NCI-H345 treated with DMSO at 0.1 percent for 48 hours (cell line): Measurements from ENCODE around the gene AP4E1.
"Not testable (repeated sequence)": the region's sequence is repeated elsewhere in the genome, so short reads cannot be mapped to it uniquely, and the experiment has no call there.

Experiments
- DNase-seq: peaks from one replicate; lab custom pipeline; 2025; ENCODE audit not compliant: unreplicated experiment; lab: John Stamatoyannopoulos, UW

The AP4E1 gene

GRCh38 chr15:51016615-51017014 is 108.1 kb downstream of the AP4E1 start:
- no peak for DNase-seq

DNA sequence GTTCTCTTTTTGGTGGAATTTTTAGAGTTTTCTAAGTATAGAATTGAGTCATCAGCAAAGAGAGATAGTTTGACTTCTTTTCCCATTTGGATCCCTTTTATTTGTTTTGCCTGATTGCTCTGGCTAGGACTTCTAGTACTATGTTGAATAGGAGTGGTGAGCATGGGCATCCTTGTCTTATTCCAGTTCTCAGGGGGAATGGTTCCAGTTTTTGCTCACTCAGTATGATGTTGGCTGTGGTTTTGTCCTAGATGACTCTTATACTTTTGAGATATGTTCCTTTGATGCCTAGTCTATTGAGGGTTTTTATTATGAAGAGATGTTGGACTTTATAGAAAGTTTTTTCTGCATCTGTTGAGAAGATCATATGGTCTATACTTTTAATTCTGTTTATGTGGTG is 113.7 kb downstream of the AP4E1 start:
- no peak for DNase-seq

DNA sequence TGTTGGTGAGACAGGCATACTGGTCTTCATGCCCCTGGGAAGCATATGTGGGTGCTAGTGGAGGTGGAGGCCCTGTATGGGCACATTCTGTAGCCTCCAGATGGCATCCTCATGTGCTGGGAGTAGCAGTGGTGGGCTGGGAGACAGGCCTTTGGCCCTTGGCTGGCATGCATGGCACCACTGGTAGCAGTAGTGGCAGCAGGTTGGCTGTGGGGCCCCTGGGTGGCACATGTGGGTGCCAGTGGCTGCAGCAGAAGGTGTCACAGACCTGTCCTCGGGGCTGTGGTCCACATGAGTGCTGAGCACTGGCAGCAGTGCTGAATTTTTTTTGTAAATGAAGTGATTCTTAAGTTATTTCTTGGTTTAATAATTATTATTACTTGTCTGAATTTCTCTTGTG is 115.0 kb downstream of the AP4E1 start:
- DNase-seq: no peak

DNA sequence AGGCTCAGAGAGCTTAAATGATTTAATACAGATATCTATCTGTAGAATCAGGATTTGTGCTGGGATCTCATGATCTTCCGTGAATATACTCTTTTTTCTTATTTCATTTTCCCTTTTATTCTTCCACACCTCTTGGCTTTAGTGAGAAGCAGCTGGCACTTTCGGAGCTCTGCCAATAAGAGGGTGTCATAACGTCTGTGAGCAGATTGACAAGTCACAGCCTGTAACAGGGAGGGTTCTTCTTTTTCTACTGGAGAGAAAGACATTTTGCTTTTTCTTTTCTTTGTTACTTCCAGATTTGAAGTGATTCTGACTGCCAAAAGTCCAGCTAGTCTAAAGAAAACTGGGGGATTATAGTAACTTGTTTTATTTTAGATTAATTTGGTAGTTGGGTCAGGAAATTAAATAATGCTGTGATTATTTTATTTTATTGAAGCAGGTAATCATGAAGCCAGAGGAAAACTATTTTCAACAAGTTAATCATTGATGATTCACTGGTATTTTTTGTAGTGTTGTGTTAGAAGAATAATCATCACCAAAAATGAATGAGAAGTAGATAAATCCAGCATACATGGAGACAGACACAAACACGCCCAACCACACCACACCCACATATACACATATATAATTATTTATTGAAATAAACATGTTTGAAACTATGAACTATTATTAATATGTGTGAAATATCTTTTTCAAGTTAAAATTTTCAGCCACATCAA is 116.4 kb downstream of the AP4E1 start:
- DNase-seq: no peak

DNA sequence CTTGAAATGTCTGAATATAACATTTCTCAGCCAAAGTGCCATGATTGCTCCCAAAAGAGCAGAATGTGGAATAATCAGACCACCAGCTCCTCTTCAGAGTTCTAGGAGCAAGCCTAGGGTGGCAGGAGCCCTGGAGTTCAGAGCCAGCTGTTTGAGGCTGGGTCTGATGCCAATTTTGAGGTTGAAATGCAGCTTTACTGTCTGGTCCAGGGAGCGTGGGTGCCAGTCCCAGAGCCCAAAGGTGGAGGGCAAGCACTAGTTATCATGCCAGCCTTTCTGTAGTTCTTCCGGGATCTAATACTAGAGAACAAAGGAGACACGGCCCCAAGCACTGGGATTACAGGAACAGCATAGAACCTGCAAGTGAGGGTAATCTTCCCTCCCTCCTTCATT is 117.0 kb downstream of the AP4E1 start:
- no peak for DNase-seq

DNA sequence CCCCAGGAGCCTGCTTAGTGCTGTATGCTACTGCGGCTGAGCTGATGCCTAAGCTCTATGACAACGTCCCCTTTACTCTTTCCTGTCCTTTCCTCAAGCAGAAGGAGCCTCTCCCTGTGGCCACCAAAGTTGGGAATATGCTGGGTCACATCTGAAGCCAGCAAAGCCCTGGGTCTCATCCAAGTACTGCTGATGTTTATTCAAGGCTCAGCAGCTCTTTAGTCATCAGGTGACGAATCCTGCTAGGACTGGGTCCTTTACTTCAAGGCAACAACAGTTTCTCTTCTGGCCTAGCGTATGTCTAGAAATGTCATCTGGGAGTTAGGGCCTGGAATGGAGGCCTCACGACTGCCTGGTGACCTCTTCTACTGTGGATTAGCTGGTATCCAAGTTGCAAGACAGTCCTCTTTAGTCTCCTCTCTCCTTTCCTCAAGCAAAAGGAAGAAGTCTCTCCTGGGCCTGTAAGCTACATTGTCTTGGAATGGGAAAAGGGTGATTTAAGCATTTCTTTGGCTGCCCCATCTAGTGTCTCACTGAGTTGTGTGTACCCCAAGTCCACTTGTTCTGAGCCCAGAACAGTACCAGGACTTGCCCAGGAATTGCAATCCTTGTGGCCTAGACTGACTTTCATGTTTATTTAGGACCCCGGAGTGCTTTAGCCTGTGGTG is 122.3 kb downstream of the AP4E1 start:
- no peak for DNase-seq

DNA sequence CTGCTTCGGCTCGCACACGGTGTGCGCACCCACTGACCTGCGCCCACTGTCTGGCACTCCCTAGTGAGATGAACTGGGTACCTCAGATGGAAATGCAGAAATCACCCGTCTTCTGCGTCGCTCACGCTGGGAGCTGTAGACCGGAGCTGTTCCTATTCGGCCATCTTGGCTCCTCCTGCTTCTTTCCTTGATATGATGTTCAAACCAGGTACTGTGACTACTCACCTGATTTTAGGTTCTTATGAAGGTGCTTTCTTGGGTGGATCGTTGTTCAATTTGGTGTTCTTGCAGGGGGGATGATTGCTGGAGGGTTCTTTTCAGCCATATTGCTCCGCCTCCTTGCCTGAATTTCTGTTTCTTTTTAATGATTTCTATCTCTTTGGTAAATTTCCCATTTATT is 129.0 kb downstream of the AP4E1 start:
- not testable (repeated sequence) for DNase-seq

GRCh38 chr15:51038162-51038973 is 129.9 kb downstream of the AP4E1 start:
- peak; percentile 6 for DNase-seq

DNA sequence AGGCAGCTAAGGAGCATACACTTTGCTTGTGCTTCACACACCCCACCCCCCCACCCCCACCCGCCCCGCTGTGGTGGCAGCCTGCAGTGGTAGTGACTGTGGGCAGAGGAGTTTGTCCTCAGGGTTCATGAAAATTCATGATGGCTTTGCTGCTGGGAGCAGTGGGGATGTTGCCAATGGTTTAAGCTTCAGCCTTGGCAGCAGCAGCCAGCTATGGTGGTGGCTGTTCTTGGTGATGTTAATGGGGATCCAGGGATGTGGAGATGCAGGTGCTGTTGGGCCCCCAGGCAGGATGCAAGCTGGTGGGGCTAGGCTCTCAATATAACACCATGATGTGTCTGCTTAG is 130.5 kb downstream of the AP4E1 start:
- DNase-seq: no peak

- no peak for DNase-seq
Observed at GRCh38 chr15:51044037-51044727, 135.7 kb downstream of the AP4E1 start.

GRCh38 chr15:51046016-51046415 is 137.5 kb downstream of the AP4E1 start:
- DNase-seq: no peak

- no peak for DNase-seq
Observed at GRCh38 chr15:51046799-51047449, 138.4 kb downstream of the AP4E1 start.

GRCh38 chr15:51048308-51048707 is 139.8 kb downstream of the AP4E1 start:
- no peak for DNase-seq

- no peak for DNase-seq
Observed at GRCh38 chr15:51049081-51049480, 140.6 kb downstream of the AP4E1 start.

- DNase-seq: no peak
Observed at GRCh38 chr15:51051776-51052175, 143.3 kb downstream of the AP4E1 start.

DNA sequence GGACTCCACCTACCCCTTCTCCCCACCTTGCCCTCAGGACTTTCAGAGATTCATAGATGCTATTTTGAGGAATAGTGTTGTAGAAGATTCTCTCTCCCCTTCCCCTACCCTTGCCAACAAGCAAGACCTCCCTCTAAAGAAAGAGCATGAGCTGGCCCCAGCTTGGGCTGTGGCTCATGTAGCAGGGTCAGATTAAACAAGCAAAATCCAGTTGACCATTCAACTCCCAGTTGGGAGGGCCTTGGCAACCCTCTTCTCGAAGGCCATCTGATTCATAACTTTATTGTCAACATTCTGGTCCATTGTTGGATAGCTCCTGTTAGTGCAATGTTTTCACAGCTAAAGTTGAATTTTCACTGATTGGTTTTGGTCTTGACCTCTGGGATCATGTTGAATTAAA is 145.1 kb downstream of the AP4E1 start:
- DNase-seq: no peak

DNA sequence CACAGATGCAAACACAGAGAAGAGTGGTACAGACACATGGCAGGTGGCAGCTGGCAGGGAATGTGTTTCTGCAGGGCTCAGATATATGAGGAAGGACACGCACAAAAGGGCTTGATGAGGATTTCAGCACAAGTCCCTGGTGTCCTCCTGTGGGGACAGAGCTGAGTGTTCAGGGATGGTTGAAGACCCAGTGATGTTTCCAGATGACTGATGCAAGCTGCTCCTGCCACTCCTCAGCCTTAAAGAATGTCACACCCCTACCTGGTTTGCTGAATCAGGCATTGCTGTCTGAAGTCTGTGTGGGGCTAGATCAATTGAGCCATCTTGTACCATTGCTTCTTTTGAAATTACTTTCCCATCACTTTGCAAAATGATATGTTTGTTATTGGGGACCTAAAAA is 146.1 kb downstream of the AP4E1 start:
- DNase-seq: no peak
